GM12878 (cell line): ENCODE measurements around the gene CHRM3. TPM values are rescaled to one million over a fixed set of nuclear protein-coding genes. Genes with fewer than 3 reads are reported as not detected.

Source experiments
- ATAC-seq: fragments of 200-7000 bp; cut with Tn5 transposase; 3 replicates; pipeline ENCODE4 v1.9.1; 2020; ENCODE audit warnings: mild to moderate bottlenecking, moderate library complexity
- BruUV-seq: library from RNA; stranded (reverse); fragments of 400-500 nt; replicated peaks from 2 replicates; lab custom pipeline; 2021; lab: Mats Ljungman, UMichigan
- CTCF ChIA-PET: fragments of 300-600 bp; sonication (Branson Sonifier 250); formaldehyde crosslinking; extraction: SDS; loops from one replicate; lab custom pipeline; 2021; ENCODE audit warnings: inconsistent platforms; lab: Yijun Ruan, JAX
- POLR2A ChIA-PET: fragments of 350-600 bp; formaldehyde crosslinking; extraction: SDS; loops from one replicate; lab custom pipeline; 2021; ENCODE audit warnings: inconsistent platforms; lab: Charles Lee
- RAD21 ChIA-PET: fragments of 300-600 bp; sonication (Branson Sonifier 250); formaldehyde crosslinking; loops from one replicate; lab custom pipeline; 2023; ENCODE audit warnings: antibody characterized with exemption; ENCODE audit not compliant: unreplicated experiment; lab: Charles Lee
- SMC1A ChIA-PET: fragments of 300-600 bp; sonication (Branson Sonifier 250); formaldehyde crosslinking; loops from one replicate; lab custom pipeline; 2023; ENCODE audit not compliant: unreplicated experiment, uncharacterized antibody; lab: Charles Lee
- DNase-seq: peaks from one replicate; pipeline ENCODE4 v3.0.0-alpha.2; 2011; ENCODE audit warnings: low read depth, low spot score
- FAIRE-seq: peaks from 3 replicates; lab custom pipeline; 2011; peaks lifted over from hg19 to GRCh38; lab: Jason Lieb, UNC
- H2AFZ ChIP-seq: 2 replicates; pipeline ENCODE4 v1.6.0; 2011; ENCODE audit warnings: low read depth, low read length, control low read depth; ENCODE audit not compliant: control insufficient read depth
- H3K27ac ChIP-seq: 2 replicates; pipeline ENCODE4 v1.5.1; 2011; ENCODE audit warnings: control low read depth; ENCODE audit not compliant: control insufficient read depth, insufficient read depth
- H3K27me3 ChIP-seq, 2 experiments: replicated peaks in 1 of 2; 2 replicates each; pipeline versions ENCODE4 v1.6.0 to v1.6.1; 2011; ENCODE audit warnings: low read length in 1 of 2; ENCODE audit not compliant: control insufficient read depth in 2 of 2, insufficient read depth in 2 of 2
- H3K36me3 ChIP-seq, 2 experiments: 2 replicates each; pipeline ENCODE4 v1.5.1; 2011; ENCODE audit warnings: low read length in 1 of 2; ENCODE audit not compliant: control insufficient read depth in 2 of 2, insufficient read depth in 2 of 2
- H3K4me1 ChIP-seq: 2 replicates; pipeline ENCODE4 v1.6.1; 2011; ENCODE audit warnings: mild to moderate bottlenecking, low read length, moderate library complexity, mixed read lengths; ENCODE audit not compliant: control insufficient read depth, insufficient read depth
- H3K4me2 ChIP-seq: 2 replicates; pipeline ENCODE4 v1.6.0; 2011; ENCODE audit warnings: control low read depth; ENCODE audit not compliant: control insufficient read depth, insufficient read depth
- H3K4me3 ChIP-seq: fragments of 200-600 bp; sonication (generic); 2 replicates; pipeline ENCODE4 v1.5.1; 2016
- H3K79me2 ChIP-seq: 2 replicates; pipeline ENCODE4 v1.6.0; 2011; ENCODE audit warnings: low read length; ENCODE audit not compliant: control insufficient read depth, insufficient read depth
- H3K9ac ChIP-seq: 2 replicates; pipeline ENCODE4 v1.8.0; 2011; ENCODE audit warnings: low read length, control low read depth, mixed read lengths; ENCODE audit not compliant: control insufficient read depth, insufficient read depth
- H3K9me3 ChIP-seq: replicated peaks from 3 replicates; pipeline ENCODE4 v1.5.1; 2011; ENCODE audit warnings: mild to moderate bottlenecking, low read length; ENCODE audit not compliant: control insufficient read depth, insufficient read depth
- H4K20me1 ChIP-seq: 2 replicates; pipeline ENCODE4 v1.6.0; 2011; ENCODE audit not compliant: control insufficient read depth, insufficient read depth
- ASH2L ChIP-seq: fragments of 300-600, 200-600 bp; sonication (generic); IDR thresholded peaks from 2 replicates; pipeline ENCODE4 v1.6.1; 2017; ENCODE audit warnings: low read depth, mild to moderate bottlenecking, borderline replicate concordance
- BACH1 ChIP-seq: fragments of 450-650 bp; IDR thresholded peaks from 2 replicates; pipeline ENCODE4 v1.6.1; 2017; ENCODE audit warnings: mild to moderate bottlenecking, borderline replicate concordance
- CBFB ChIP-seq: IDR thresholded peaks from 2 replicates; pipeline ENCODE4 v1.6.1; 2016; ENCODE audit warnings: antibody characterized with exemption, low read depth
- IRF4 ChIP-seq: IDR thresholded peaks from 2 replicates; pipeline ENCODE4 v1.6.1; 2011; ENCODE audit warnings: low read depth, low read length
- JUNB ChIP-seq: IDR thresholded peaks from 2 replicates; pipeline ENCODE4 v1.6.1; 2016; ENCODE audit warnings: antibody characterized with exemption, mild to moderate bottlenecking
- KAT2A ChIP-seq: conservative IDR thresholded peaks from 2 replicates; pipeline ENCODE4 v1.6.1; 2011; ENCODE audit warnings: low read depth, low read length; ENCODE audit not compliant: control insufficient read depth
- NBN ChIP-seq: fragments of 450-650 bp; IDR thresholded peaks from 2 replicates; pipeline ENCODE4 v1.6.1; 2016
- RFX5 ChIP-seq: IDR thresholded peaks from 2 replicates; pipeline ENCODE4 v1.6.1; 2011; ENCODE audit warnings: low read depth, low read length, improper control_type of control experiment
- RUNX3 ChIP-seq: IDR thresholded peaks from 2 replicates; pipeline ENCODE4 v1.6.1; 2012; ENCODE audit warnings: low read length, inconsistent platforms
- TAF1 ChIP-seq: IDR thresholded peaks from 2 replicates; pipeline ENCODE4 v1.6.1; 2011; ENCODE audit warnings: mild to moderate bottlenecking, low read depth, low read length, borderline replicate concordance
- TCF12 ChIP-seq: IDR thresholded peaks from 2 replicates; pipeline ENCODE4 v1.6.1; 2011; ENCODE audit warnings: low read depth, mild to moderate bottlenecking, low read length
- ZNF622 ChIP-seq: fragments of 450-650 bp; IDR thresholded peaks from 2 replicates; pipeline ENCODE4 v1.6.1; 2017; ENCODE audit warnings: mild to moderate bottlenecking, inconsistent platforms
- WGBS: methylation state at CpG from one replicate; pipeline ENCODE4 v1.1.6; 2016; ENCODE audit warnings: low lambda C conversion rate; ENCODE audit not compliant: insufficient replicate concordance, insufficient coverage; ENCODE audit errors: missing lambda C conversion rate; 5-methylcytosine and 5-hydroxymethylcytosine counted together
- in situ Hi-C: fragments of 300-500 bp; cut with MboI; formaldehyde crosslinking; loops from 9 replicates; pipeline ENCODE4 v1.14.3; 2018; ENCODE audit warnings: mixed read lengths
- intact Hi-C: fragments of 100-400 bp; cut with micrococcal nuclease; formaldehyde crosslinking; loops from one replicate; pipeline ENCODE4 v1.14.2; 2022; ENCODE audit not compliant: unreplicated experiment
- polyA plus RNA-seq, 11 experiments: library from polyadenylated mRNA; depleted of rRNA in 4 of 11; unstranded in 6 of 11; stranded (reverse) in 5 of 11; fragments of >200 nt; fragmentation: Nextera tagmentation in 4 of 11; fragmentation: Illumina TruSeq in 1 of 11; extraction: Ambion mirVana in 4 of 11; extraction: Trizol in 1 of 11; gene quantifications; 1 replicate in 1 of 11; 2 replicates in 10 of 11; pipeline versions ENCODE4 v1.2.1 to v1.2.3, GENCODE V29; 2011 to 2016; ENCODE audit warnings: inconsistent platforms in 2 of 11, missing spikeins in 2 of 11, low read depth in 1 of 11
- total RNA-seq, 4 experiments: library from RNA; depleted of rRNA in 3 of 4; stranded (reverse); fragments of >200 nt in 3 of 4; fragmentation: Illumina TruSeq in 1 of 4; extraction: Trizol in 1 of 4; gene quantifications; 2 replicates each; pipeline versions ENCODE4 v1.2.1 to v1.2.3, GENCODE V29; 2013 to 2021
- TF ChIP-seq, protein P1 (sequence below): IDR thresholded peaks from 2 replicates; pipeline ENCODE4 v1.6.1; 2011; ENCODE audit warnings: borderline replicate concordance, low read depth, mild to moderate bottlenecking, moderate library complexity, low read length; ENCODE audit not compliant: insufficient read depth, poor library complexity, severe bottlenecking
- TF ChIP-seq, protein P2 (sequence below): fragments of 450-650 bp; IDR thresholded peaks from 2 replicates; pipeline ENCODE4 v1.6.1; 2018; ENCODE audit warnings: mild to moderate bottlenecking, low read depth, moderate library complexity; ENCODE audit not compliant: partially characterized antibody

CHRM3 gene
- total and polyA plus RNA-seq, 10 of the 15 experiments (the other 5 are each of a cell fraction or from before 2014, with no cell fraction given) = 0.06 to 0.12 TPM; not detected in 8

DNA sequence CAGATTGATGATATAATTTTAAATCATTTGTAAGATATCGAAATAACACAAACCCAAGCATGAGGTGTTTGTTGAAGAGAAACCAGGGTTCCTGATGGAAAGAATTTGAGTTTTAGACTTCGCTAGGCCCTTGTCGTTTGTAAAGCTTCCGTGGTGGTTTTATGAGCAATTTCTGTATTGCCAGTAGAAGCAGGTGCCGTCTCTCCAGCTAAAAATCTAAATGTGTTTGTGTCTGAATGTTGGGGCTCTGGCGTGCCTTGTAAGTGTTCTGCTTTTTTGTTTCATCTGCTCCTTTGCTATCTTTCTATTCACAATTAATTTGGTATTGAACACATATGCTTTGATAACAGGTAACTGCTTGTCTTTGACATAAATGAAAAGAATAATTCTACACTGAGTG is 27.5 kb downstream of the CHRM3 start:
- intact Hi-C loops = no loop called here
- ChIA-PET POLR2A (no interaction called here), CTCF (interaction anchor here (0.6 kb wide), 1 partner anchor 11 kb away, joined by 3 read pairs; no protein-coding TSS in a partner anchor), SMC1A (no interaction called here), RAD21 (no interaction called here)
- H3K9me3 ChIP-seq = no peaks in the 10 kb centered on the region
- TF ChIP-seq RFX5 (no peak), KAT2A (no peak), RUNX3 (no peak), TAF1 (no peak), ASH2L (no peak), CBFB (no peak), TCF12 (no peak), JUNB (no peak), IRF4 (no peak), BACH1 (no peak), ZNF622 (no peak), NBN (no peak)
- TF ChIP-seq, protein P1, sequence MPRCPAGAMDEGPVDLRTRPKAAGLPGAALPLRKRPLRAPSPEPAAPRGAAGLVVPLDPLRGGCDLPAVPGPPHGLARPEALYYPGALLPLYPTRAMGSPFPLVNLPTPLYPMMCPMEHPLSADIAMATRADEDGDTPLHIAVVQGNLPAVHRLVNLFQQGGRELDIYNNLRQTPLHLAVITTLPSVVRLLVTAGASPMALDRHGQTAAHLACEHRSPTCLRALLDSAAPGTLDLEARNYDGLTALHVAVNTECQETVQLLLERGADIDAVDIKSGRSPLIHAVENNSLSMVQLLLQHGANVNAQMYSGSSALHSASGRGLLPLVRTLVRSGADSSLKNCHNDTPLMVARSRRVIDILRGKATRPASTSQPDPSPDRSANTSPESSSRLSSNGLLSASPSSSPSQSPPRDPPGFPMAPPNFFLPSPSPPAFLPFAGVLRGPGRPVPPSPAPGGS = no peak
- TF ChIP-seq, protein P2, sequence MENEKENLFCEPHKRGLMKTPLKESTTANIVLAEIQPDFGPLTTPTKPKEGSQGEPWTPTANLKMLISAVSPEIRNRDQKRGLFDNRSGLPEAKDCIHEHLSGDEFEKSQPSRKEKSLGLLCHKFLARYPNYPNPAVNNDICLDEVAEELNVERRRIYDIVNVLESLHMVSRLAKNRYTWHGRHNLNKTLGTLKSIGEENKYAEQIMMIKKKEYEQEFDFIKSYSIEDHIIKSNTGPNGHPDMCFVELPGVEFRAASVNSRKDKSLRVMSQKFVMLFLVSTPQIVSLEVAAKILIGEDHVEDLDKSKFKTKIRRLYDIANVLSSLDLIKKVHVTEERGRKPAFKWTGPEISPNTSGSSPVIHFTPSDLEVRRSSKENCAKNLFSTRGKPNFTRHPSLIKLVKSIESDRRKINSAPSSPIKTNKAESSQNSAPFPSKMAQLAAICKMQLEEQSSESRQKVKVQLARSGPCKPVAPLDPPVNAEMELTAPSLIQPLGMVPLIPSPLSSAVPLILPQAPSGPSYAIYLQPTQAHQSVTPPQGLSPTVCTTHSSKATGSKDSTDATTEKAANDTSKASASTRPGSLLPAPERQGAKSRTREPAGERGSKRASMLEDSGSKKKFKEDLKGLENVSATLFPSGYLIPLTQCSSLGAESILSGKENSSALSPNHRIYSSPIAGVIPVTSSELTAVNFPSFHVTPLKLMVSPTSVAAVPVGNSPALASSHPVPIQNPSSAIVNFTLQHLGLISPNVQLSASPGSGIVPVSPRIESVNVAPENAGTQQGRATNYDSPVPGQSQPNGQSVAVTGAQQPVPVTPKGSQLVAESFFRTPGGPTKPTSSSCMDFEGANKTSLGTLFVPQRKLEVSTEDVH = no peak
- no peak for DNase-seq
- H3K27ac ChIP-seq = no peak overlapping the region
- BruUV-seq = no TSS peak
- H3K27me3 ChIP-seq = no peaks in the 10 kb centered on the region
- ATAC-seq = no peak
- H3K79me2 ChIP-seq = no peaks in the 10 kb centered on the region
- 2% methylated on average over 6 of the region's 6 CpGs for WGBS
- H3K36me3 ChIP-seq = no peaks in the 10 kb centered on the region
- no peak overlapping the region for H3K4me2 ChIP-seq
- H3K4me3 ChIP-seq = no peak overlapping the region
- no peak overlapping the region for H3K9ac ChIP-seq
- no peaks in the 10 kb centered on the region for H3K4me1 ChIP-seq
- no peak for FAIRE-seq
- no peak overlapping the region for H2AFZ ChIP-seq
- H4K20me1 ChIP-seq = no peaks in the 10 kb centered on the region
- in situ Hi-C loops = no loop called here
